Heart left ventricle (tissue), 13 donors: ENCODE data around the gene GLRX3.

Experiments used
- POLR2A ChIP-seq, 2 donors: fragments of 450-650 bp; IDR thresholded peaks; one replicate each; pipeline ENCODE4 v1.6.1; 2017; ENCODE audit warnings: antibody characterized with exemption in 2 of 2, mild to moderate bottlenecking in 2 of 2, moderate library complexity in 2 of 2
- TF ChIP-seq, protein P1 (sequence below), 12 donors: fragments of 200-600 bp; sonication (generic) in 4 of 12; IDR thresholded peaks; one replicate each; pipeline versions ENCODE4 v1.5.0 to v1.8.0; 2018 to 2022; ENCODE audit warnings: antibody characterized with exemption in 12 of 12, mild to moderate bottlenecking in 5 of 12
- donor health status: ischemic (EF 13 %, LVEDD 7.1; RV severe dilation, severe dysfunction).
- donor health status: DM: no; HTN: yes; CAD: no.
- donor health status: DM: no; HTN: no; CAD: no.
- donor health status: ischemic (EF 25% LVEDD 6.9; RV normal size, moderate dysfunction).
- donor health status: ischemic (EF 25% LVEDD 5.7; RV mildly dilated, moderate dysfunction).
- donor health status: ischemic (EF 35%, LVEDD 5.7; RV mildly dilated, moderate dysfunction).
- donor health status: nonischemic (EF 11% LVEDD 7.7; RV severe dilation, severe dysfunction).
- donor health status: DM: yes; HTN: yes; CAD: no.
- donor health status: PGD.
- donor health status: ischemic (EF 29% LVEDD 5.4; RV normal size, mild dysfunction).
- donor health status: nonischemic (EF 23%, LVEDD 6.1; RV moderate dilation, normal function).

DNA sequence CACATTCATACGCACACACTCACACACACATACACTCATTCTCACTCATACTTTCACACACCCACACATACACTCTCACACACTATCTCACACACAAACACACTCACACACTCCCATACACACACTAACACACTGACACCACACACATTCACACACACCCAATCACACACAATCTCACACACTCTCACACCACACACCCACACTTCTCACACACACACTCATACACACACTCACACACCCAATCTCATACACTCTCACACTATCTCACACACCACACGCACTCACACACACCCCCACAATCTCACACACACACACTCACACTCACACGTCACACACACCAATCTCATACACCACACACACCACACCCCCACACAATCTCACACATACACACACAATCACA, 71.0 kb downstream of the GLRX3 start:
- TF ChIP-seq, protein P1, sequence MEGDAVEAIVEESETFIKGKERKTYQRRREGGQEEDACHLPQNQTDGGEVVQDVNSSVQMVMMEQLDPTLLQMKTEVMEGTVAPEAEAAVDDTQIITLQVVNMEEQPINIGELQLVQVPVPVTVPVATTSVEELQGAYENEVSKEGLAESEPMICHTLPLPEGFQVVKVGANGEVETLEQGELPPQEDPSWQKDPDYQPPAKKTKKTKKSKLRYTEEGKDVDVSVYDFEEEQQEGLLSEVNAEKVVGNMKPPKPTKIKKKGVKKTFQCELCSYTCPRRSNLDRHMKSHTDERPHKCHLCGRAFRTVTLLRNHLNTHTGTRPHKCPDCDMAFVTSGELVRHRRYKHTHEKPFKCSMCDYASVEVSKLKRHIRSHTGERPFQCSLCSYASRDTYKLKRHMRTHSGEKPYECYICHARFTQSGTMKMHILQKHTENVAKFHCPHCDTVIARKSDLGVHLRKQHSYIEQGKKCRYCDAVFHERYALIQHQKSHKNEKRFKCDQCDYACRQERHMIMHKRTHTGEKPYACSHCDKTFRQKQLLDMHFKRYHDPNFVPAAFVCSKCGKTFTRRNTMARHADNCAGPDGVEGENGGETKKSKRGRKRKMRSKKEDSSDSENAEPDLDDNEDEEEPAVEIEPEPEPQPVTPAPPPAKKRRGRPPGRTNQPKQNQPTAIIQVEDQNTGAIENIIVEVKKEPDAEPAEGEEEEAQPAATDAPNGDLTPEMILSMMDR (IDR thresholded peaks at IDR 0.05), result no peak
- TF ChIP-seq POLR2A (IDR thresholded peaks at IDR 0.05), result no peak
